ENCODE measurements around the gene CERT1.
A peak's percentile ranks its signal among the peaks of the same experiment; 100 is the strongest.

CERT1 gene

DNA sequence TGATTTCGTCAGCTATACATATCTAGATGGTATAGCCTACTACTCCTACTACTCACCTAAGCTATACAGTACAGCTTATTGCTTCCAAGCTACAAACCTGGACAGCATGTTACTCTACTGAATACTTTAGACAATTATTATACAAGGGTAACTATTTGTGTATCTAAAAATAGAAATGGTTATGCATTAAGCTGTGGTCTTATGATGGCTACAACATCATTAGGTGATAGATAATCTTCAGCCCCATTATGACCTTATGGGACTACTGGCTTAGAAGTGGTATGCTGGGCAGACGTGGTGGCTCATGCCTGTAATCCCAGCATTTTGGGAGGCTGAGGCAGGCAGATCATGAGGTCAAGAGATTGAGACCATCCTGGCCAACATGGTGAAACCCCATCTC lies 40.2 kb downstream of the CERT1 start:
- no peak for DNase-seq

DNA sequence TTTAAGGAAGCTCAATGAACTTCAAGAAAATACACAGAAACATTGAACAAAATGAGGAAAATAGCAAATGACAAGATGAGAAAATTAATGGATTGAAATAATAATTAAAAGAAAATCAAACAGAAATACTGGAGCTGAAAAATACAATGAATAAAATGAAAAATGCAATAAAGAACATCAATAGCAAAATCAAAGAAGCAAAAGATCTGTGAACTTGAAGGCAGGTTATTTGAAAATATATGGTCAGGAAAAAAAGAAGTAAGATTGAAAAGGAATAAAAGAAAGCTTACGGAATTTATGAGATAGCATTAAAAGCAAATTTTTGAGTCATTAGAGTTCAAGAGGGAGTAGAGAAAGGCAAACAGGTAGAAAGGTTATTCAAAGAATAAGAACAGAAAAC lies 42.4 kb downstream of the CERT1 start:
- DNase-seq = no peak

DNA sequence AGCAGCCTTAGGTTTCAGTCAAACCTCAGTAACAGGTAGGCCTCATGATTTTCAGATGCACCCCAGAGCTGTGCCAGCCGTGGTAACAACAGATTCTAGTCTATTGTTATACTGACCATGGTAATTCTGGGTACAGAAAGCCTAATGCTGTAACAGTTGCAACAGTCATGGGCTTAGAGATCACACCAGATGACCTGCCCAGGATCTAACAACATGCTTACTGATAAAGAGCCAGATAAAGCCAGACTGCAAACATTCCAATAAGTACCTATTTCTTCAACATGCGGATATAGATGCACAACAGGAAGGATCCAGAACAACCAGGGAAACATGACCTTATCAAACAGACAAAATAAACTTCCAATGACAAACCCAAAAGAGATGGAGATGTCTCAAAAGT lies 42.8 kb downstream of the CERT1 start:
- no peak for DNase-seq

DNA sequence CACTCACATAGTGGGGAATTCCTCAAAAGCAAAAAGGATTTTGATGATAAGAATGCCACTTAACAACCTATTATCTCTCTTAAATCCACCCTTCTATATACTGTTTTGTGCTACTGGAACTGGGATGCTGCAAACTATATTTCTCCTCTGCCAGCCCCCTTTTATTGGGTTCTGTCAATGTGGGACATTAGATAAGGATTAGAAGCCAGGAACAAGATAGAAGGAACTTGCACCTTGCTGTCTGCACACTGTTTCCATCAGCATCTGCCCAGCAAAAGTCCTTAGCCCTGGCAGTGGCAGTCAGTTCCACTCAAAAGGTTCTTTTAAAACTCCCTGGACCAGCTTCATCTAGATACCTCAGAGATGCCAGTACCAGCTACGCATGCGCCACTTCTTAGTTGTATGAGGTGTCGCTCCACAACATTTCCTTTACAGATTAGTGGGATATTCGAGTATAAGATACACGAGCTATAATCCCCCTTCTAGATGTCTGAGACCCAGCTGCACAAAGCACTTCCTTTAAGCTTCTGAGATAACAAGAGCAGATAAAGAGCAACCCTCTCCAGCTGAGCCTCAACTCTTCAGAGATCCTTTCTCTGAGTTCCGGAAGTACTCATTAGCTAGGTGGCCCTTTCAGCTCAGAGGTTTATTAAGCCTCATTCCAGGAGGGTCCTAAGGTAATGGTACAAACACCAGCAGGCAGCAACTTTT lies 45.3 kb downstream of the CERT1 start:
- peak in 1 of 5 experiments; percentile 12 for DNase-seq

DNA sequence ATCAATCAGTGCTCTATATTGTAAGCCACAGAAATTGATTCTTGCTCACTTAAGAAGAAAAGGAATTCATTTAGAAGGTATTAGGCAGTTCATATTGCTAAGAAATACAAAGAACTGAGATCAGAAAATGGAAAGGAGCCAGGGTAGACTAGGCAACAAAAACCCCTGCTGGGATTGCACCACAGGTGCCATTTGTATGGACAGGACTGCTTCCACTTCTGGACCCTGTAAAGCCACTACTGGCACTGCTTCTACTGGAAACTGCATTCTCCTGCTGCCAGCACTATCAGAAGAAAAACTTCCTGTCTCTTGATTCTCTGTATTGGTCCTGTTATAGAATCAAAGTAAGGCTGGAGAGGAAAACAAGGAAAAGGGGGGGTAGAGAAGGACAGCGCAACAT lies 45.9 kb downstream of the CERT1 start:
- DNase-seq = no peak

DNA sequence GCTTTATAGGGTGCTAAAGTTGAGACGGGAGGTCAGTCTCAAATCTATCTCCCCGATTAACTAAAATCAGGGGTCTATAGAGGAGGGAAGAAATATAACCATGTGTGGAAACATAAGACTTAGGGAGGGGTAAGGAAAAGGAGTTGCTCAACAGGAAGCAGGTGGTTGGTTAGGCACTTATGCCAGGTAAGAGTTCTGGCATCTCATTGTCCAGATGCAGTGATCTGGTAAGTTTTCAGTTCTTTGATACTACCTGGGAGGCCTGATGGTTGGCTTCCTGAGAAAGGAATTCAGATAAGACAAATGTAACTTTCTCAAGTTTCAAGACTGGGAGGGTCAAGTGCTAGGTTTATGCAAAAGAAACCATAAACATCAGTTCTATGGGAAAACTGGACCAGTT lies 47.7 kb downstream of the CERT1 start:
- DNase-seq = no peak

DNA sequence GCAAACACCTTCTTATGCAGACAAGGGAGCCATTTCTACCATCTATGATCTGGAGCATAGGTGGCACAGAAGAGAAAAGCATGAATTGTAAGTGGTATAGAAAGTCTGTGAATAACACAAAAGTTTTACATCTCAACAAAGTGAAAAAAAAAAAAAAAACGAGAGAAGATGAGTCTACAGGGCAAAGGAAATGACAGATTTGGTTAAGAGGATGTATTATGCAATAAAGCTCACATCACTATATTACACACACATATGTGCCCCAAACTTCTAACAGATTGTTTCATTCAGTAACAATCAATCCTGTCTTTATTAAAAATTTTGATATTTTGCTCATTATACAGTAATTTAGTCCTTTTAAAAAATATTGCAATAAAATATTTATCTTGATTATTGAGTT lies 49.8 kb downstream of the CERT1 start:
- DNase-seq = peak in 1 of 5 experiments; percentile 13

DNA sequence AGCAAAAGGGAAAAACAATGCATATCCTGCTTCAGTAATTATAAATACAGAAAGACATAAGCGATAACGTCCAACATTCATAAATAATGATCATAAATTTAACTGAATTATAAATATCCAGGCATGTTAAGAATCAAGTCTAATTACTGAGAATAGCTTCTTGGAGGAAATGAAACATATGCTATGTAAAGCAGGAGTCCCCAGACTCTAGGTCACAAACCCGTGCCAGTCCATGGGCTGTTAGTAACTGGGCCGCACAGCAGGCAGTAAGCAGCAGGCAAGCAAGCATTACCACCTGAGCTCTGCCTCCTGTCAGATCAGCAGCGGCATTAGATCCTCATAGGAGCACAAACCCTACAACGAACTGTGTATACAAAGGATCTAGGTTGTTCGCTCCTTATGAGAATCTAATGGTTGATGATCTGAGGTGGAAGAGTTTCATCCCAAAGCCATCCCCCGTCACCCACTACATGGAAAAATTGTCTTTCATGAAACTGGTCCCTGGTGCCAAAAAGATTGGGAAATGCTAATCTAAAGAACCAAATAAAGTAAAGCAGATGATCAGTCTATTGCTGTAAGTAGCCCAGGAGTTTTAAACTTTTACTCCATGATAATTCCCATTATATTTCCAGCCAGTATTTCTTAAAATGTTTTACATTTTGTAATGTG lies 50.4 kb downstream of the CERT1 start:
- no peak for DNase-seq

DNA sequence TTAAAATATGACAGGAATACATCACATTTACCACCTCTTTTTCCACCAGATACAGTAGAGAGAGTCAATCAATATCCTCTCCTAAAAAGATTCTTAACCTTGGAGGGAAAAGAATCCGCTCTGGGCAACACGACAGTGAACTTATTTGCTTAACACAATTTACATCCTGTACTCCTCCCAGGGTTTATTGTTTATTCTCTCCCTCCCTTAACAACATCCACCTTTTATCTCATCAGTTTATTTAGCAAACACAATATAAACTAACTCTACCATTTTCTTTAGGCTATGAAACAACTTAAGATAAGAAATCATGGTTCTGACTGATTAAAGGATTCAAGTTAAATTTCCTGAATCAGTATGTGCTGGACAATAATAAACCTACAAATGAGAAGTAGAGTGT lies 50.9 kb downstream of the CERT1 start:
- DNase-seq = no peak

DNA sequence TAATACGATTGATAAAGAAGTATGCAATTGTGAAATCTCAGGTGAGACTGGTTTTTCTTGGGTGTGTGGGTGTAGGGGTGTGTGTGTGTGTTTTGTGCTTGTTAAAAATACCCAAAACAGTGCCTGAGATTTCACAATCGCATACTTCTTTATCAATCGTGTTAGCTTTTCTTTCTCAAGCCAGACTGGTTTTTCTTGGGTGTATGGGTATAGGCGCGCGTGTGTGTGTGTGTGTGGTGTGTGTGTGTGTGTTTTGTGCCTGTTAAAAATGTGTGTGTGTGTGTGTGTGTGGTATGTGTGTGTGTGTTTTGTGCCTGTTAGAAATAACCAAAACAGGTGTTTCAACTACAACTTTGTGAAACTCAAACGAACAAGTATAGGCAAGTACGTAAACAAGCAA lies 53.7 kb downstream of the CERT1 start:
- DNase-seq = no peak

DNA sequence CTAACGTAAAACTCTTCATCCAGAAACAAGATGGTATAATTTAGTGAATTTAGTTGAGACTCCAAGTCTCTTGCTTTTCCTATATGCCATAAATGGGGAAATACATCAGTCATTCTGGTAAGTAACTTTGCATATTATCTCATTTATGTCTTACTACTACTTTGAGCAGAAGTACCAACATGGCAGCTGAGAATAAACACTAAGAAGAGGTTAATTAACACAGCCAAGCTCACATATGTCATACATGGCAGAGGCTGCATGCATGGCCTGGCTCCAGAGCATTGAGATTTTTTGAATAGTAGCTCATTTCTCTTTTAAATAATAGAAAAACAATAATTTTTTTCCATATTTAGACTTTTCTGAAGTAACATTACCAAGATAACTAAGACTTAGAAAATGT lies 54.3 kb downstream of the CERT1 start:
- DNase-seq = no peak

DNA sequence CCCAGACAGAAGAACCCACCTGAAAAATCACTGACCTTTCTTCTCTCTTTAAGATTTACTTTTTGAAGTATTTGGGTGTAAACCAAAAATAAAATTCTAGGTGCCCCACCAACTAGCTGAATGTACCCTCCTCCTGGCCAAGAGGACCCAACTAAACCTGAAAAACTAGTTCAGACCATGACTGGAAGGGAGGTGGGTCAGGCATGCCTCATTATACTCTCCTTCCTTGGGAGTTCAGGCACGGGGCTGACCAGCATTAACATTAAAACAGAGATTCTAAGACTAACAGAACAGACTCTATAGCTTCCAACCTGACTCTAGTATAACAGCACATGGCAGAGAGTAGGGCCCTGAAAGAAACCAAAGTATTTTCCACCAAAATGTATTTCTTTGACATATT lies 61.4 kb downstream of the CERT1 start:
- no peak for DNase-seq

DNA sequence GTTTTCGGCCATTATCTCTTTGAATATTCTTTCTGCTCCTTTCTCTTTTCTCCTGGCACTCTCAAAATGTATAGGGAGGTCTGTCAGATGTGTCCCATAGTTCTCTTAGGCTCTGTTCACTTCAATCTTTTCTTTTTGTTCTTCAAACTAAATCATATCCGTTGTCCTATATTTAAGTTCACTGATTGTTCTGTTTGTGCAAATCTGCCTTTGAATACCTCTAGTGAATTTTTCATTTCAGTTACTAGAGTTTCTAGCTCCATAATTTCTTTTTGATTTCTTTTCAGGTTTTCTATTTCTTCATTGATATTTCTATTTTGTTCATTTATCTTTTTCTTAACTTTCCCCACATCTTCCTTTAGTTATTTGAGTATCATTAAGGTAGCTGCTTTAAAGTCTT lies 65.4 kb downstream of the CERT1 start:
- DNase-seq = no peak

DNA sequence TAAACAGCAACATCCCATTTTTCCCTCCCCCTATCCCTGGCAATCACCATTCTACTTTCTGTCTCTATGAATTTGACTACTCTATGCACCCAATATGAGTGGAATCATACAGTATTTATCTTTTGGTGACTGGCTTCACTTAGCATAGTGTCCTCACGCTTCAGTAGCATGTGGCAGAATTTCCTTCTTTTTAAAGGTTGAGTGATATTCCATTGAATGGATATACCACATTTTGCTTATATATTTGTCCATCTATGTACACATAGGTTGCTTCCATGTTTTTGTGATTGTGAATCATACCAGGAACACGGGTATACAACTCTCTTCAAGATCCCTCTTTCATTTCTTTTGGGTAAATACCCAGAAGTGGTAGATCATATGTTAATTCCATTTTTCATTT lies 69.9 kb downstream of the CERT1 start:
- no peak for DNase-seq

DNA sequence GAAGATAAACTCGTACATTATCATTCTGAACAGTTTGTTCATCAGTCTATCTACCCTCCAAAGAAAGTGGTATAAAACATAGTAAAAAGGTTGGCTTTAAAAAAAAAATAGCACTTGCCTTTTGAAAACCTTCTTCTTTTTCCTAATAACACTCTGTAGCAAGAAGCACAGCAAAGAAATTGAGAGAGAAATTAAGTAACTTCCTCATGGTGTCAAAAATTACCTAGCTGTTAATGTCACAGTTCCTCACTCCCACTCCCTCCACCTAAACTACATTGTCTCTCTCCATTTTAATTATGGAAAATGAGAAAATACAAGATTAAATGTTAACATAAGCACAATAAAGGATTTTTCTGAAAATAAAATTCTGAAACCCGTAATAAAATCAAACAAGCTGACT lies 72.2 kb downstream of the CERT1 start:
- DNase-seq = no peak

DNA sequence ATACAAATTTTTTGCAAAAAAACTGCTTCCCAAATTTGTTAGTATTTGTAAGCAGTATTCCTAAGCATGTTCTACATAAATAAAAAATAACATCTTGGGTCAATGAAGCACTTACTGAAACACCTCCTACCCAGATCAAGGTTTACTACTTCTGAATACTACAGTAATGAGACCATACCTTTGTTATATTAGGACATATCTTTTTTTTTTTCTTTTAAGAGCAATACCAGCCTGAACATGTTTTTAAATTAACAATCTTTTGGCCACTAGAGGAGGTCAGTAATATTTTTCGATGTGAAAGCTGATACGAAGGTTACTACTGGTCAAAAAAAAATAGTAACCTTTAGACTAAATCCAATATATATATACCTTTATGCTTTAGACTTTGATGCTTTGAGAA lies 72.7 kb downstream of the CERT1 start:
- no peak for DNase-seq

DNA sequence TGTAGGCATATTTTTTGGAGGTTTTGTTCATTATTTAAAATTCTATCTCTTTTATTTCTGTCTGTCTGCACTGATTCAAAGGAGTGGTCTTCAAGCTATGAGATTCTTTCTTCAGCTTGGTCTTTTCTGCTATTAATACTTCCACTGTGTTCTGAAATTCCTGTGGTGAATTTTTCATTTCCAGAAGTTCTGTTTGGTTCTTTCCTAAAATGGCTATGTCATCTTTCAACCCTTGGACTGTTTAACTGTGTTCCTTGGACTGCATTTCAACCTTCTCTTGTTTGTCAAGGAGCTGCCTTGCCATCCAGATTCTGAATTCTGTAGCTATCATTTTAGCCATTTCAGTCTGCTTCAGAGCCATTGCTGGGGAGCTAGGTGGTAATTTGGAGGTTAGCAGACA lies 76.3 kb downstream of the CERT1 start:
- no peak for DNase-seq

DNA sequence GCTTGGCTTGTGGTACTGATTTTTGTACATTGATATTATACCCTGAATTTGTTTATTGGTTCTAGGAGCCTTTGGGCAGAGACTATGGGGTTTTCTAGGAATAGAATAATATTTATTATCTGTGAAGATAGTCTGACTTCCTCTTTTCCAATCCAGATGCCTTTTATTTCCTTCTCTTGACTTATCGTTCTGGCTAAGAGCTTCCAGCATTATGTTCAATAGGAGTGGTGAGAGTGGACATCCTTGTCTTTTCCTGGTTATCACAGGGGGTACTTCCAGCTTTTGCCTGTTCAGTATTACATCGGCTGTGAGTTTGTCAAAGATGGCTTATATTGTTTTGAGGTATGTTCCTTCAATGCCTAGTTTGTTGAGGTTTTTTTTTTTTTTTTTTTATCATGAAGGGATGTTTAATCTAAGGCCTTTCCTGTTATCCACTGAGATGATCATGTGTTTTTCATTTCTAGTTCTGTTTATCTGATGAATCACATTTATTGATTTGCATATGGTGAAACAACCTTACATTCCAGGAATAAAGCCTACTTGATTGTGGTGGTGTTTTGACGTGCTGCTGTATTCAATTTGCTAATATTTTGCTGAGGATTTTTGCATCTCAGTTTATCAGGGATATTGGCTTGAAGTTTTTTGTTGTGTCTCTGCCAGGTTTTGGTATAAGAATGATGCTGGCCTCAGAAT lies 77.5 kb downstream of the CERT1 start:
- DNase-seq = no peak

DNA sequence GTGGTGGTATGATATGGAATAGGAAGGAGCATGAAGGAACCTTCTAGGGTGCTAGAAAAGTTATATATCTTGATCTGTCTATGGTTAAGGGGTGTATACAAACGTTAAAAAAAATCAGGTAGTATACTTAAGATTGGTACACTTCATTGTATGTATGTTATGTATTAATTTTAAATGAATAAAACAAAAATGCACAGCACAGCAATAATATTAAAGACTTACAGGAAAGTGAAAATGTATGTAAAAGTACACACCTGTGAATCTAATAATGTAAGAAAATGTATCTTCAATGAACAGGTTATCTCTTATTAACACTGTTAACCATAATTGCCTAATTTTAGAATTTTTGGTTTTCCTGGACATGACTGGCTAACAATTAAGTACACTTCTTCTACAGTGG lies 97.2 kb downstream of the CERT1 start:
- DNase-seq = no peak

DNA sequence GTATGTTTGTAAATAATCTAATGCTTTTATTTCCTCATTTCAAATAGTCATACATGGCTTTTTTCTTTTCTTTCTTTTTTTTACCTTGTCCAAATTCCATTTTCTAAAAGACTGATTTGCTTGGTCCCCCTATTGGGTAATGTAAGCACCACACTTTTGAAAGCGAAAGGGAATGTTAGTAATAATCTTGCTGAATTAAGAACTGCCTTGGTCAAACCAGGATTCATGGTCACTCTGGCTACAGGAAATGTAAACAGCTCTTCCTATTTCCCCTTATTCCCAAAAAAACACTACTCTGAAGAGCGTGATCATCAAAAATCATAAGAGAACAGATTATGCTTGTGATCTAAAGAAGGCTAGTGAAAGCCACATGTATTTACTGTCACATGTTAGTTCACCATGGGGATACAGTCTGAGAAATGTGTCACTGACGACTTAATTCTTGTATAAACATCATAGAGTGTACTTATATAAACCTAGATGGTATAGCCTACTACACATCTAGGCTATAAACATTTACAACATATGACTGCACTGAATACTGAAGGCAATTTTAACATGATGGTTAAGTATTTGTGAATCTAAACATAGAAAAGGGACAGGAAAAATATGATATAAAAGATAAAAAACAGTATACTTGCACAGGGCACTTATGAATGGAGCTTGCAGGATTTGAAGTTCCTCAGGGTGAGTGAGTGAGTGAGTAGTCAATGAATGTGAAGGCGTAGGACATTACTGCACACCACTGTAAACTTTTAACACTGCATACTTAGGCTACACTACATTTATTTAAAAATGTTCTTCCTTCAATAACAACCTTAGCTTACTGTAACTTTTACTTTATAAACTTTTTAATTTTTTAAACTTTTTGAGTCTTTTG lies 99.1 kb downstream of the CERT1 start:
- DNase-seq = no peak

DNA sequence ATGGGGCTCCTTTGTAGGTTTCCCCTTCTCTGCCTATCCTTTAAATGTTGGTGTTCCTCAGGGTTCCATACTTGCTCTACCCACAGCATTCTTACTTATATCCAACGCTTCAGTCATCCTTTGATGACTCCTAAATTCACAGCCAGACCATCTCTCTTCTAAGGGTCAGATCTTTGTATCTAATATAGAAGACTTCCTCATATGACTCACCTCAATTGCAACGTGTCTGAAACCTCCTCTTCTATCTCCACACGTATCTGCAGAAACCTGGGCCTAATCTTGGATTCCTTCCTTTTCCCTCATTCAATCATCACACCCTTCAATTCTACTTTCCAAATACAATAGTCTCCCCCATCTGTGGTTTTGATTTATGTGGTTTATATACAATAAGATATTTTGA lies 106.1 kb downstream of the CERT1 start:
- DNase-seq = no peak

DNA sequence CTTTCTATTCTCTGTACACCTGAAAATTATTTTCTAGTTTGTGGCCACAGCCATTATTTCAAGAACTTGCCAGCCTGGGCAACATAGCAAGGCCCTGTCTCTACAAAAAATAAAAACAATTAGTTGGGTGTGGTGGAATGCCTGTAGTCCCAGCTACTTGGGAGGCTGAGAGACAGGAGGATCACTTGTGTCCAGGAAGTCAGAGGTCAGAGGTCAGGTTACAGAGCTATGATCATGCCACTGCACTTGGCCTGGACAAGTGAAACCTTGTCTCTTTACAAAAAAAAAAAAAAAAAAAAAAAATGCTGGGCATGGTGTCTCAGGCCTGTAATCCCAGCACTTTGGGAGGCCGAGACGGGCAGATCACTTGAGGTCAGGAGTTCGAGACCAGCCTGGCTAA lies 116.2 kb downstream of the CERT1 start:
- no peak for DNase-seq

DNA sequence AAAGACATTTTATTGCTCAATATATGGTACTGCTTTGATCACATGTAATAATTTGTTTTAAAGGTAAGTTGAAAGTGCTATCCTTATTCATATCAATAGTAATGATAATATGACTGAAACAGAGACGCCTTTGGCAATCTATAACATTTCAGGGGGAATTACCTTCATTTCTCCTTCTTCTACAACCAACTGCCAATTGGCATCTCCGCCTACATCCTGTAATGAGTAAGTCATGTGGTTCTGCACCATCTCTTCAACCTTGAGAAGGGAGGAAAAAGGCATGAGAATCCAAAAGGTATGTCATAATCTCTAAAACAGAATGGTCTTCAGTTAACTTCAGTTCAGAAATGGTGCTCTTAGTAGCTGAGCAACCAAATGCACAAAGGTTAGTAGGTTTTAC lies 122.0 kb downstream of the CERT1 start:
- peak in 1 of 5 experiments; percentile 59 for DNase-seq

Data from T-helper 2 cell (primary cell).